NCI-H524 treated with DMSO at 0.1 percent for 48 hours (cell line): ENCODE data around the gene ITPR3.
A peak's percentile ranks its signal among the peaks of the same experiment; 100 is the strongest.

ENCODE experiments used
- DNase-seq: peaks from one replicate; lab custom pipeline; 2025; lab: John Stamatoyannopoulos, UW

The ITPR3 gene

GRCh38 chr6:33719326-33719987 is 98.3 kb downstream of the ITPR3 start:
- DNase-seq = peak; percentile 97

GRCh38 chr6:33720998-33721397 is 99.9 kb downstream of the ITPR3 start:
- no peak for DNase-seq

GRCh38 chr6:33721508-33721907 is 100.4 kb downstream of the ITPR3 start:
- no peak for DNase-seq

- no peak for DNase-seq
Observed at GRCh38 chr6:33722103-33722623, 101.0 kb downstream of the ITPR3 start.

GRCh38 chr6:33723371-33724085 is 102.4 kb downstream of the ITPR3 start:
- no peak for DNase-seq

GRCh38 chr6:33724102-33725023 is 103.2 kb downstream of the ITPR3 start:
- no peak for DNase-seq

- no peak for DNase-seq
Observed at GRCh38 chr6:33725222-33725621, 104.1 kb downstream of the ITPR3 start.

- DNase-seq = no peak
Observed at GRCh38 chr6:33725891-33726673, 105.0 kb downstream of the ITPR3 start.

- no peak for DNase-seq
Observed at GRCh38 chr6:33726696-33727095, 105.6 kb downstream of the ITPR3 start.

GRCh38 chr6:33727126-33727525 is 106.0 kb downstream of the ITPR3 start:
- no peak for DNase-seq

- DNase-seq = no peak
Observed at GRCh38 chr6:33727932-33728331, 106.8 kb downstream of the ITPR3 start.

GRCh38 chr6:33728438-33728837 is 107.3 kb downstream of the ITPR3 start:
- no peak for DNase-seq

GRCh38 chr6:33729059-33729458 is 107.9 kb downstream of the ITPR3 start:
- no peak for DNase-seq

- DNase-seq = no peak
Observed at GRCh38 chr6:33730611-33731010, 109.5 kb downstream of the ITPR3 start.

- no peak for DNase-seq
Observed at GRCh38 chr6:33731035-33731434, 109.9 kb downstream of the ITPR3 start.

GRCh38 chr6:33731751-33732282 is 110.7 kb downstream of the ITPR3 start:
- DNase-seq = no peak

GRCh38 chr6:33732385-33732784 is 111.3 kb downstream of the ITPR3 start:
- no peak for DNase-seq

GRCh38 chr6:33732817-33733708 is 111.9 kb downstream of the ITPR3 start:
- no peak for DNase-seq

GRCh38 chr6:33733709-33734007 is 112.5 kb downstream of the ITPR3 start:
- no peak for DNase-seq

GRCh38 chr6:33735216-33735615 is 114.1 kb downstream of the ITPR3 start:
- DNase-seq = no peak
